Colonic mucosa (tissue), 4 donors: Measurements from ENCODE around the gene INTS14. TPM values are rescaled to one million over a fixed set of nuclear protein-coding genes. Genes with fewer than 3 reads are reported as not detected.
A peak's percentile ranks its signal among the peaks of the same experiment; 100 is the strongest.

Experiments
- DNase-seq: peaks from one replicate; pipeline ENCODE4 v3.0.0-alpha.2; 2020
- H3K27ac ChIP-seq: fragments of 200-600 bp; one replicate; pipeline ENCODE4 v1.8.0; 2021
- H3K27me3 ChIP-seq: fragments of 200-600 bp; one replicate; pipeline ENCODE4 v1.8.0; 2021
- H3K36me3 ChIP-seq: fragments of 200-600 bp; one replicate; pipeline ENCODE4 v1.8.0; 2021
- H3K4me1 ChIP-seq: fragments of 200-600 bp; one replicate; pipeline ENCODE4 v1.8.0; 2021; ENCODE audit warnings: mild to moderate bottlenecking
- H3K4me3 ChIP-seq: fragments of 200-600 bp; one replicate; pipeline ENCODE4 v1.8.0; 2021
- H3K9ac ChIP-seq, 2 donors: one replicate each; pipeline ENCODE4 v1.7.0; 2013; ENCODE audit warnings: control low read depth in 2 of 2, low read depth in 2 of 2, low read length in 2 of 2
- H3K9me3 ChIP-seq: fragments of 200-600 bp; one replicate; pipeline ENCODE4 v1.8.0; 2021
- CTCF ChIP-seq: fragments of 200-600 bp; IDR thresholded peaks from one replicate; pipeline ENCODE4 v1.8.0; 2022; ENCODE audit warnings: antibody characterized with exemption, mild to moderate bottlenecking
- intact Hi-C: fragments of 100-400 bp; cut with DNase I; formaldehyde crosslinking; loops from one replicate; pipeline ENCODE4 v1.14.1; 2022
- total RNA-seq, 2 donors: library from RNA; stranded (reverse); fragmentation: NEBNext Ultra II Directional in 1 of 2; extraction: Animal tissue kit (Norgen Biotek cat#: 25700) in 1 of 2; gene quantifications; one replicate each; pipeline ENCODE4 v1.2.1, GENCODE V29; 2021
- donor health status: healthy.
- donor health status: DM: no; HTN: no; CAD: no.
- donor health status: DM: no; HTN: no; CAD: no.

Gene INTS14
- total RNA-seq, 2 donors from 2014 or later = 37.2 to 41.1 TPM

- intact Hi-C loops = loop anchor here (2.0 kb wide), 1 partner anchor 218 kb away; no protein-coding TSS in a partner anchor
- H3K36me3 ChIP-seq = no peaks in the 10 kb centered on the region
- TF ChIP-seq CTCF = peak; percentile 70
- H3K4me1 ChIP-seq = no peaks in the 10 kb centered on the region
- no peaks in the 10 kb centered on the region for H3K9me3 ChIP-seq
- peak; percentile 54 for DNase-seq
- peak overlapping the region in 1 of 2 donors; percentile 18 for H3K9ac ChIP-seq
- H3K27ac ChIP-seq = no peak overlapping the region
- H3K4me3 ChIP-seq = no peak overlapping the region
- H3K27me3 ChIP-seq = no peaks in the 10 kb centered on the region
These were observed 27.8 kb upstream of the INTS14 start for GRCh38 chr15:65638681-65639089.

DNA sequence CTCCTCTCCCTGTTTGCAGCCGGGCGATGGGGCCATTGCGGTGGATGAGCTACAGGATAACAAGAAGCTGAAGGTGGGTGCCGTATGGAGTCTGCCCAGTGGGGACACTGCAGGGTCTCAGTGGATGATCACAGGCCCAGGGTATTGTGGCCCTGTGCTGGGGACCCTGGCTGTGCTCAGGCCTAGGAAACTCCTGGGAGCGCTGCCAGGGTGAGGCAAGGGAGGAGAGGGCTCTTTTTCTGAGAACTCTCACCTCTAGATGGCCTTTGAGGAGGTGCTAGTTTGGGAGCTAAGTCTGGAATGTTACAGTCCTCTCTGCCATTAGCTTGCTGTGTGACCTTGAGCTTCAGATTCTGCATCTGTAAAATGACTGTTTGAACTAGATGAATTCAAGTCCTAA lies 27.2 kb upstream of the INTS14 start:
- Histone ChIP-seq H3K9ac (no peak overlapping the region), H3K4me3 (no peak overlapping the region), H3K36me3 (no peaks in the 10 kb centered on the region), H3K9me3 (no peaks in the 10 kb centered on the region), H3K27me3 (no peaks in the 10 kb centered on the region), H3K4me1 (no peaks in the 10 kb centered on the region), H3K27ac (no peak overlapping the region)
- intact Hi-C loops = loop anchor here (2.0 kb wide), 1 partner anchor 219 kb away; no protein-coding TSS in a partner anchor
- no peak for TF ChIP-seq CTCF
- no peak for DNase-seq

- Histone ChIP-seq H3K9me3 (no peaks in the 10 kb centered on the region), H3K36me3 (no peaks in the 10 kb centered on the region), H3K27me3 (no peaks in the 10 kb centered on the region), H3K27ac (no peak overlapping the region), H3K4me3 (no peak overlapping the region), H3K4me1 (no peaks in the 10 kb centered on the region), H3K9ac (no peak overlapping the region)
- TF ChIP-seq CTCF = no peak
- intact Hi-C loops = no loop called here
- DNase-seq = no peak
These were observed 23.4 kb upstream of the INTS14 start for GRCh38 chr15:65634356-65634755.

DNA sequence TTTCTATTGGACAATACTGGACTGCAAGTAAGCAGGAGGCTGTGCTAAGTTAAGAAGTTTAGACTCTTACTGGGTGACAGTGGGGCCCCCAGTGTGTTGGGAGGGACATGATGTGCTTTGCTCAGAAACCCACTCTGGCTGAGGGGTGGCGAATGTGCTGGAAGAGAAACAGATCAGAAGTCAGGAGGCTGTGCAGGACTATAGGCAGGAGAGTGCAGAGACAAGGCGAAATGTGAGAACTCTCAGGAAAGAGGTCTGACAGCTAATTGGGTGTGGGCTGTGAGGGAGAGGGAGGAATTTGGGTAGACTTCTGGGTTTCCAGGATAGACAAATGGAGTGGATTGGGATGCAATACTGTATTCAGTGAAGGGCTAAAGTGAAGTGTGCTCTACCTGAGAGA lies 22.8 kb upstream of the INTS14 start:
- Histone ChIP-seq H3K36me3 (no peaks in the 10 kb centered on the region), H3K27me3 (no peaks in the 10 kb centered on the region), H3K9me3 (no peaks in the 10 kb centered on the region), H3K4me1 (no peaks in the 10 kb centered on the region), H3K9ac (no peak overlapping the region), H3K27ac (no peak overlapping the region), H3K4me3 (no peak overlapping the region)
- TF ChIP-seq CTCF = no peak
- no peak for DNase-seq
- intact Hi-C loops = no loop called here

GRCh38 chr15:65632780-65633375 lies 21.9 kb upstream of the INTS14 start:
- TF ChIP-seq CTCF = no peak
- H3K9ac ChIP-seq = no peak overlapping the region
- DNase-seq = no peak
- H3K4me1 ChIP-seq = no peaks in the 10 kb centered on the region
- H3K9me3 ChIP-seq = no peaks in the 10 kb centered on the region
- no peak overlapping the region for H3K27ac ChIP-seq
- no peaks in the 10 kb centered on the region for H3K36me3 ChIP-seq
- H3K27me3 ChIP-seq = no peaks in the 10 kb centered on the region
- no peak overlapping the region for H3K4me3 ChIP-seq
- intact Hi-C loops = no loop called here
